Activated T-cell treated with anti-CD3 and anti-CD28 coated beads, Interleukin-2, amount 50 U/mL, for 48 hours (primary cell): Measurements from ENCODE around the gene GRIK4.

Source experiments
- DNase-seq, 2 experiments: peaks; one replicate each; pipeline ENCODE4 v3.0.0-alpha.2; 2020

Gene GRIK4

GRCh38 chr11:120681434-120682331 is 170.1 kb downstream of the GRIK4 start:
- no peak for DNase-seq

- DNase-seq = no peak
Measured at GRCh38 chr11:120682332-120682649, 170.7 kb downstream of the GRIK4 start.

GRCh38 chr11:120682866-120683265 is 171.3 kb downstream of the GRIK4 start:
- DNase-seq = no peak

- DNase-seq = no peak
Measured at GRCh38 chr11:120686516-120686915, 175.0 kb downstream of the GRIK4 start.

DNA sequence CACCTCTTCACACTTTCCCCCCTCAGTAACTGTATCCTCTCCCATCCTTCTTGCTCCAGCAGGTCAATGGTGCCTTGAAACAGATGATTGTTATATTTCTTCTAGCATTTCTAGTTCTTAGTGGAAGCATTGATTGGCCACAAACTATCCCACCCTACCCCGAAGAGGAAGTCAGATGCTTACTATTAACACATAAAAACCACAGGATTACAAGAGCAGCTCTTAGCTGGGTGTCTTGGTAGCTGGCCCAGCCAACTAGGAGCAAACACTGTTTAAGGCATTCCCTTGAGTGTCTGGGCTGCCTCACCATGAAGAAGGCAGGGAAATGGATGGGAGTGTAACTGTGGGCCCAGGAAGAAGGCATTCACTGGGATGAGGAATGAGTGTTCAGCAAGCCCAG is 176.6 kb downstream of the GRIK4 start:
- DNase-seq = no peak

GRCh38 chr11:120689596-120690275 is 178.2 kb downstream of the GRIK4 start:
- DNase-seq = no peak

DNA sequence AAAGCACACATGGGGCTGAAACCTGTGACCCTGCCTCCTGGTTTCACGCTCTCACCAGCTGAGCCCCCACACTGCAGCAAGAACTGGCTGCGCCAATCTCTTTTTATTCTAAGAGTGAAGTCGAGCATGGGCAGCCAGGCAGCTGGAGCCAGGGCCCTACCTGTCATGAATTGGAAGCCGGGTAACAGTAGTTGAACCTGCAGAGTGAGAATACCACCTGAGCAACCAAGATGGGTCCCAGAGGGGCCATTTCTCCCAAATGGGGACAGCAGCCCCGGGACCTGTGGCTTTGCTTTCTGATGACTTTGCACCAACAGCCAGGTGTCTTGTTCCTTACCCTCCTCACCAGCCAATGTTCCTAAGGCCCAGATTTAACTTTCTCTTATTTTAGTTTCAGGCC is 178.9 kb downstream of the GRIK4 start:
- DNase-seq = no peak

GRCh38 chr11:120694726-120695125 is 183.2 kb downstream of the GRIK4 start:
- no peak for DNase-seq

GRCh38 chr11:120695426-120695825 is 183.9 kb downstream of the GRIK4 start:
- DNase-seq = no peak

GRCh38 chr11:120695939-120696338 is 184.4 kb downstream of the GRIK4 start:
- no peak for DNase-seq

DNA sequence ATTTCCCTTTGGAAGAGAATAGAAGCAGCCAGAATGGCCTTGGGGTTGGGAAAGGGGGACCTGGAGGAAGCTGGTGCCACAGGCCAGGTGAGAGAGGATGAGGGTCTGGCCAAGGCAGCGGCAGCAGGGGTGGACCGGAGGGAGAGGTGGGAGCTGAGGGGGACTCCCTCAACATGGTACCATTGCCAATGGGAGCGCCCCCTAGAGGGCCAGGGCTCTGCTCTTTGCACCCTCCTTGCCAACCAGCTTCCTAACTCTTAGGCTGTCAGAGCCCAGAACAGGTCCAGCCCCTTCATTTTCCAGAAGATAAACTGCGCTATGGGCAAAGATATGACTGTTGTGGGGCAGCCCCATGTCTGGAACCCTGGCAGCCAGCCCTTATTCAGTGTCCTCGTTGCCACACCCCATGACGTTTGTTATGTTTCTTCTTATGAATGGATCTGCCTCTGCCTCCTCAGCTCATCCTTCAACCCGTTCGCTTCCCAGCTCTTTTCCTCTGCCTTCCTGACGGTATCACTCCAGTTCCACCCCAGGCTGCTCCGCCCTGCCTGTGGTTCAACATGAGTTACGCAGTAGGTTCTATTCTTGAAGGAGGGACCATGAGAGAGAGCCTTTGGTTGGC is 185.2 kb downstream of the GRIK4 start:
- DNase-seq = no peak

- DNase-seq = no peak
Measured at GRCh38 chr11:120698918-120699317, 187.4 kb downstream of the GRIK4 start.

DNA sequence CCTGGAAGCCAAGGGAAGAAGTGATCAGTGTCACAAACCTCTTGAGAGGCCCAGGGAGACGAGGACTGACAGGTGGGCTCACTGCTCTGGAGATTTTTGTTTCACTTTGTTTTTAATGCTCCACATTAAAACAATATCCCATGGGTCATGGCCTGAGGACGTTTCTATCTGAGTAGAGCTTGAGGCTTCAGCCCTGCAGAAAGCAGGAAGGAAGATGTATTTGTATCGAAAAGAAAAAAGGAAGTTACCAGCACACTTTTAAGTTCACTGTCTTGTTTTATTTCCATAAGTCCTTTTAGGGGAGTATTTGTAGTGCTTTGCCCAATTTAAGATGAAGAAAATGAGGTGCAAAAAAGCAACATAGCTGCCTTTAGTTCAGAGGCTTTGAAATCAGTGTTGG is 191.1 kb downstream of the GRIK4 start:
- no peak for DNase-seq

DNA sequence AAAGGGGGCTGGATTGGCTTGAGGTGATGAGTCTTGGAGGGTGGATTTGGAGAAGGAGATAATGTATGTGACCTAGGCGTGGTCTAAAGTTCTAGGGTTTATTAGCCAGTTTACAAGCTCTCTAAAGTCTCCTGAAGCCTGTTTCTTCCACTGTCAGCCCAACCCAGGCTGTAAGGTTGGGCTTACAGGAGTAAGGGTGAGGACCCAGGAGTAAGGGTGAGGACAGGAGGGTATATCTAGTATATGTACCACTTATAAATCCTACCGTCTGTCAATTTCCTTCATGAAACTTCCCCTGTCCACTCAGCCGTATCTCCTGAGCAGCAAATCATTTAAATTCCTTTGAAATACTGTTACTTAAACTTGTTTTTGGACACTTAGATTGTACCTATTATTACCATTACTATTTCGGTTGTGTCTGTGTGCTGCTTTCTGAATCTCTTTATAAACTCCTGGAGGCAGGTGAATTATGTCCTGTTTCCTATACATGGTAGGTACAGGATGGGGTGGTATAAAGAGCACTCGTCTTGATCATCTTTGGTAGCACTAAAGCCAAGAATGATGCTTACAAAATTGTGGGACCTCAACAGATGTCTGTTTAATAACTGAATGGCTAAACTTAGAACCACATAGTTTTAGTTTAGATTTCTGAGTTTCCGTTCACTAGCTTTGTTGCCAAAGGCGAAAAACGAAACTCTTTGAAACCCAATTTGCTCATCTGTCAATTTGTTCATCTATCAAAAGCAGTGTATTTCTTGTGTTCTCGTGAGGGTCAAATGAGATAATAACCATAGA is 192.0 kb downstream of the GRIK4 start:
- no peak for DNase-seq

- DNase-seq = no peak
Measured at GRCh38 chr11:120704256-120704750, 192.8 kb downstream of the GRIK4 start.

DNA sequence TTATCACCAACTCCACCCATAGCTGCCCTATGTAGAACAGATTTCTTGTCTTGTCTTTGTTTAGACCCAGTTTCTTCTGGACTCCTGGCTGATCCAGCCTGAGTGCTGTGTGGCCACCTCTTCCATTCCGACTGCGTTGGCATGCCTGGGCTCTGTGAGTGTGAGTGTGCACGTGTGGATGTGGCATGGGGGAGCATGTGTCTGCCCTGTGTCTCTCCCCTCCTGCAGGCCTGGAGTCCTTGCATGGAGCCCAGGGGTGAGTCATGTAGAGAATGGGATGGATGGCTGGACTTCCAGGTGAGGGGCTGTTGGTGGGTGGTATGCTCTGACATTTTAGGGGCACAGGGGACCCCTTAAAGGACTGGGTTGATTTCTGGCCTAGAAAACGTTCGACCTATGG is 194.7 kb downstream of the GRIK4 start:
- no peak for DNase-seq

- no peak for DNase-seq
Measured at GRCh38 chr11:120707098-120707497, 195.6 kb downstream of the GRIK4 start.

DNA sequence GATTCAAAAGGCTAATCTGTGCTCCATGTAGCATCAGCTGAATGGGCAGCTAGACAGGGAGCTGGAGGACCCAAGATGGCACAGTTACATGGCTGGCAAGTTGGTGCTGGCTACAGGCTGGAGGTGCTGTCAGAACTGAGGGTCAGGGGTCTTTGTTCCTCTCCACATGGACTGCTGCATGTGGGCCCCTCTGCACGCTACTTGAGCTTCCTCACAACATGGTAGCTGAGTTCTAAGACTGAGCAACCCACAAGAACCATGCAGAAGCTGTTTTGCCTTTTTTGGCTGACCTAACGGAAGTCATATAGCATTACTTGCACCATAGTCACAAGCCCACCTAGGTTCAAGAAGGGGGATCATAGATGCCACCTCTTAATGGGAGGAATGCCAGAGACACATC is 196.1 kb downstream of the GRIK4 start:
- no peak for DNase-seq

GRCh38 chr11:120708511-120709183 is 197.1 kb downstream of the GRIK4 start:
- DNase-seq = no peak

GRCh38 chr11:120709808-120710207 is 198.3 kb downstream of the GRIK4 start:
- DNase-seq = no peak

DNA sequence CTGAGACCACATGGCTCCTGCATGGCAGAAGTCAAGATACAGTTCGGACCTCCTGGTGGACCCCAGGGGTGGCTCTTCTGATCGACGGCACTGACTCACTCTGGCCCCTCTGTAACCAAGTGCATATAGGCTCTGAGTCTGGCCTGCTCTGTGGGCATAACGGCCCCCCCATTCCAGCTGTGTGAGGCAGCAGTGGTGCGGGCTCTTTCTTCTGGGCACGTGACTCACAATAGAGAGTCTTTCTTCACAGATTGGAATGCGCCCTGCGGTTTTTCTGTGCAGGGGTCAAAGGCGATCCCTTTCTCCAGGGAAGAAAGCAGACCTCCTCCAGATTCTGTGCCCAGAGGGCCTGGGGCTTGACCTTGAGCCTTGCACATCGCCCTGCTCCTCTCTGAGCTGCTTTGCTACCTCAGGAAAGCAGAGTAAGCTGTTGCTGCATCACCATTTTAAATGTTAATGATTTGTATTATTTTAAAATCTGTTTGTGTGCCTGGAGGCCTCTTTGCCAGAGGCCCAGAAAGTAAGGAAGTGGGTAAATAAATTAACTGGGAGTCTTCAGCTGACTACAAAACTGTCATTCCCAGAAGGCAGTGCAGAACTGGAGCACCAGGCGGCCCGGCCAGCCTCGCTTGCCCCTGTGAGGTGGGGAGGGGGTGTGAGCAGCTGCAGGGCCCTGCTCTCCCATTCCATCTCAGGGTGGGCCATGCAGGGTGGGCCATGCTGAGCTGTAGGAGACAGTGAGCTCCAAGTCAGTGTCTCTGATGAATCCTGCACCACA is 199.0 kb downstream of the GRIK4 start:
- no peak for DNase-seq

DNA sequence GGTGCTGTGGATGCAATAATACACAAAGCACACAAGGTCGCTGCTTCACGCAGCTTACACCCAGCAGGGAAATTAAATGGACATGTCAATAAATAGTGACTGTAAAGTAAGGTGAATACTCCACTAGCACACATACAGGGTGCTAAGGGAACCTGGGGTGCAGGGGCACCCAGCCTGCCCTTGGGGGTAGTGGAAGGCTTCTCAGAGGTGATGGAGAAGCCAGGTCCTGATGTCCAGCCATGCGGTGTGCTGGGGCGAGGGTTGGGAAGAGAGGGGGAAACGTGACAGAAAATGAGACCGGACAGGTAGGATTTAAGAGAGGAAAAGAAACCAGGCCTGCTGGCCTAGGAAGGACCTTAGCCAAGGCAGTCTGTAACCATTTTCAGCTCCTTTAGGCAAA is 200.5 kb downstream of the GRIK4 start:
- no peak for DNase-seq
